ENCODE measurements around the gene TNFAIP8L1.

DNA sequence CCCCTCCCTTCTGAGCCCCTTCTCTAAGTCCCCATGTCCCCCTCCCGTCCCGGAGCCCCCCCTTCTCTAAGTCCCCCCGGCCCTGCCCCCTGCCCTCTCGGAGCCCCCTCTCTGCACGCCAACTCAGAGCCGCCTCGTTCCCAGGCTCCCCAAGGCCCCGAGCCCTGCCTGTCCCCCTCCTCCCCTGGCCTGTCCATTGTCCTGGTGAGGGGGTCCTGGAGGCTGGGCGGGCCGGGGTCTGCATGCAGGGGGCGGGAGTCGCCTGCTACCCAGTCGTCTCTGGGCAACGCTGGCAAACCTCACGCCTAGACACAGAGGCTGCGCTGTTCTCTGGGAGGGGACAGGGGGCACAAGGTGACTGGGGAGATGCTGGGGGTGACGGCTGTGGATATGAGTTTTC lies 40.6 kb upstream of the TNFAIP8L1 start:
- no peak for TF ChIP-seq POLR2A (IDR thresholded peaks at IDR 0.05; ENCODE audit: borderline replicate concordance, extremely low read depth, insufficient read depth, insufficient read length)
- TF ChIP-seq, protein P1, sequence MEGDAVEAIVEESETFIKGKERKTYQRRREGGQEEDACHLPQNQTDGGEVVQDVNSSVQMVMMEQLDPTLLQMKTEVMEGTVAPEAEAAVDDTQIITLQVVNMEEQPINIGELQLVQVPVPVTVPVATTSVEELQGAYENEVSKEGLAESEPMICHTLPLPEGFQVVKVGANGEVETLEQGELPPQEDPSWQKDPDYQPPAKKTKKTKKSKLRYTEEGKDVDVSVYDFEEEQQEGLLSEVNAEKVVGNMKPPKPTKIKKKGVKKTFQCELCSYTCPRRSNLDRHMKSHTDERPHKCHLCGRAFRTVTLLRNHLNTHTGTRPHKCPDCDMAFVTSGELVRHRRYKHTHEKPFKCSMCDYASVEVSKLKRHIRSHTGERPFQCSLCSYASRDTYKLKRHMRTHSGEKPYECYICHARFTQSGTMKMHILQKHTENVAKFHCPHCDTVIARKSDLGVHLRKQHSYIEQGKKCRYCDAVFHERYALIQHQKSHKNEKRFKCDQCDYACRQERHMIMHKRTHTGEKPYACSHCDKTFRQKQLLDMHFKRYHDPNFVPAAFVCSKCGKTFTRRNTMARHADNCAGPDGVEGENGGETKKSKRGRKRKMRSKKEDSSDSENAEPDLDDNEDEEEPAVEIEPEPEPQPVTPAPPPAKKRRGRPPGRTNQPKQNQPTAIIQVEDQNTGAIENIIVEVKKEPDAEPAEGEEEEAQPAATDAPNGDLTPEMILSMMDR (IDR thresholded peaks at IDR 0.05 in 2 of 3, conservative IDR thresholded peaks at IDR 0.05 in 1 of 3; ENCODE audit: borderline replicate concordance in 1 of 3, insufficient read depth in 1 of 3, low read depth in 2 of 3, low read length in 2 of 3): no peak
- no peak for TF ChIP-seq POLR2AphosphoS5 (IDR thresholded peaks at IDR 0.05; ENCODE audit: low read depth, low read length)

All from HCT116 (cell line).